GM23338 (cell line): Measurements from ENCODE around the gene RNLS. TPM values are rescaled to one million over a fixed set of nuclear protein-coding genes. Genes with fewer than 3 reads are reported as not detected.

Experiments
- ATAC-seq: fragments of 200-7000 bp; cut with Tn5 transposase; 3 replicates; pipeline ENCODE4 v1.9.1; 2020
- DNase-seq: peaks from one replicate; pipeline ENCODE4 v3.0.0-alpha.2; 2015; ENCODE audit warnings: low spot score
- H2AFZ ChIP-seq: fragments of 200-600 bp; sonication (generic); 2 replicates; pipeline ENCODE4 v1.8.0; 2016; ENCODE audit warnings: antibody characterized with exemption, mild to moderate bottlenecking, moderate library complexity
- H3F3A ChIP-seq: fragments of 200-600 bp; sonication (generic); replicated peaks from 2 replicates; pipeline ENCODE4 v1.8.0; 2017; ENCODE audit warnings: antibody characterized with exemption, mixed run types, low read depth
- H3K27ac ChIP-seq: fragments of 200-600 bp; sonication (generic); 2 replicates; pipeline ENCODE4 v1.6.1; 2016; ENCODE audit warnings: low read depth
- H3K27me3 ChIP-seq: fragments of 200-600 bp; sonication (generic); 2 replicates; pipeline ENCODE4 v1.8.0; 2016; ENCODE audit warnings: mild to moderate bottlenecking, mixed run types, moderate library complexity; ENCODE audit not compliant: insufficient read depth
- H3K36me3 ChIP-seq: fragments of 200-600 bp; sonication (generic); 2 replicates; pipeline ENCODE4 v1.8.0; 2016; ENCODE audit warnings: mild to moderate bottlenecking; ENCODE audit not compliant: insufficient read depth
- H3K4me1 ChIP-seq: fragments of 200-600 bp; sonication (generic); 2 replicates; pipeline ENCODE4 v1.8.0; 2016; ENCODE audit warnings: mild to moderate bottlenecking, moderate library complexity; ENCODE audit not compliant: insufficient read depth
- H3K4me2 ChIP-seq: fragments of 200-600 bp; sonication (generic); 2 replicates; pipeline ENCODE4 v1.7.1; 2017; ENCODE audit warnings: mixed run types
- H3K4me3 ChIP-seq: fragments of 200-600 bp; sonication (generic); 2 replicates; pipeline ENCODE4 v1.6.1; 2016; ENCODE audit warnings: mixed run types
- H3K79me2 ChIP-seq: fragments of 200-600 bp; sonication (generic); replicated peaks from 2 replicates; pipeline ENCODE4 v1.8.0; 2017; ENCODE audit warnings: mild to moderate bottlenecking; ENCODE audit not compliant: insufficient read depth
- H3K9me2 ChIP-seq: fragments of 200-600 bp; sonication (generic); 2 replicates; pipeline ENCODE4 v1.8.0; 2017; ENCODE audit not compliant: insufficient read depth
- H4K20me1 ChIP-seq: fragments of 200-600 bp; sonication (generic); replicated peaks from 2 replicates; pipeline ENCODE4 v1.8.0; 2017; ENCODE audit warnings: mild to moderate bottlenecking; ENCODE audit not compliant: insufficient read depth
- H3K27ac Mint-ChIP-seq: 2 replicates; pipeline ENCODE4 v1.8.0; 2020; ENCODE audit warnings: inconsistent platforms, mild to moderate bottlenecking, moderate library complexity, mixed read lengths
- H3K27me3 Mint-ChIP-seq: 3 replicates; pipeline ENCODE4 v1.8.0; 2022; ENCODE audit warnings: low read depth, mild to moderate bottlenecking, moderate library complexity, mixed read lengths, inconsistent platforms; ENCODE audit not compliant: insufficient read depth, poor library complexity
- H3K36me3 Mint-ChIP-seq: 3 replicates; pipeline ENCODE4 v1.8.0; 2021; ENCODE audit warnings: low read depth, mild to moderate bottlenecking, inconsistent platforms, moderate library complexity, mixed read lengths
- H3K4me1 Mint-ChIP-seq: 3 replicates; pipeline ENCODE4 v1.8.0; 2020; ENCODE audit warnings: mild to moderate bottlenecking, inconsistent platforms, mixed read lengths
- H3K4me3 Mint-ChIP-seq: 3 replicates; pipeline ENCODE4 v1.8.0; 2021; ENCODE audit warnings: moderate library complexity, mild to moderate bottlenecking, inconsistent platforms, mixed read lengths
- H3K9me3 Mint-ChIP-seq: 3 replicates; pipeline ENCODE4 v1.8.0; 2020; ENCODE audit warnings: moderate library complexity, mild to moderate bottlenecking, inconsistent platforms, mixed read lengths
- CREB1 ChIP-seq: fragments of 250-450 bp; sonication (Bioruptor Pico); IDR thresholded peaks from 2 replicates; pipeline ENCODE4 v1.5.0; 2020; ENCODE audit warnings: low read depth, mild to moderate bottlenecking, moderate library complexity
- NANOG ChIP-seq: IDR thresholded peaks from 2 replicates; pipeline ENCODE4 v1.6.1; 2016; ENCODE audit warnings: antibody characterized with exemption, borderline replicate concordance
- POLR2AphosphoS5 ChIP-seq: IDR thresholded peaks from 2 replicates; pipeline ENCODE4 v1.6.1; 2016; ENCODE audit warnings: antibody characterized with exemption, low read depth
- STAT1 ChIP-seq: IDR thresholded peaks from one replicate; pipeline ENCODE4 v1.6.1; 2016; ENCODE audit warnings: antibody characterized with exemption; ENCODE audit not compliant: unreplicated experiment
- ZNF114 ChIP-seq: fragments of 250-450 bp; sonication (Bioruptor Pico); IDR thresholded peaks from 2 replicates; pipeline ENCODE4 v1.5.0; 2020; ENCODE audit warnings: mild to moderate bottlenecking, moderate library complexity
- ZNF331 ChIP-seq: fragments of 250-450 bp; sonication (Bioruptor Pico); IDR thresholded peaks from 2 replicates; pipeline ENCODE4 v1.5.0; 2020; ENCODE audit warnings: low read depth, mild to moderate bottlenecking, moderate library complexity
- polyA plus RNA-seq: library from polyadenylated mRNA; unstranded; fragments of >200 nt; fragmentation: Nextera tagmentation; extraction: Ambion mirVana; gene quantifications from 2 replicates; pipeline ENCODE4 v1.2.1, GENCODE V29; 2016
- total RNA-seq: library from RNA; depleted of rRNA; stranded (reverse); fragments of >200 nt; shearing (Covaris generic); gene quantifications from 2 replicates; pipeline ENCODE4 v1.2.3, GENCODE V29; 2014
- TF ChIP-seq, protein P1 (sequence below): fragments of 250-450 bp; sonication (Bioruptor Pico); IDR thresholded peaks from 2 replicates; pipeline ENCODE4 v1.5.0; 2020; ENCODE audit warnings: mild to moderate bottlenecking, moderate library complexity
- TF ChIP-seq, protein P2 (sequence below): IDR thresholded peaks from one replicate; pipeline ENCODE4 v1.6.1; 2018; ENCODE audit warnings: antibody characterized with exemption; ENCODE audit not compliant: unreplicated experiment
- TF ChIP-seq, protein P3 (sequence below), 2 experiments: fragments of 200-600 bp in 1 of 2; sonication (generic) in 1 of 2; conservative IDR thresholded peaks; 2 replicates each; pipeline versions ENCODE4 v1.5.1 to v1.6.1; 2016 to 2017; ENCODE audit warnings: antibody characterized with exemption in 2 of 2, low read depth in 2 of 2, mild to moderate bottlenecking in 2 of 2, moderate library complexity in 1 of 2
- TF ChIP-seq, protein P4 (sequence below): IDR thresholded peaks from 2 replicates; pipeline ENCODE4 v1.6.1; 2016; ENCODE audit warnings: antibody characterized with exemption

Gene RNLS
- total and polyA plus RNA-seq, 2 experiments from 2014 or later = 8.8 to 15.2 TPM

DNA sequence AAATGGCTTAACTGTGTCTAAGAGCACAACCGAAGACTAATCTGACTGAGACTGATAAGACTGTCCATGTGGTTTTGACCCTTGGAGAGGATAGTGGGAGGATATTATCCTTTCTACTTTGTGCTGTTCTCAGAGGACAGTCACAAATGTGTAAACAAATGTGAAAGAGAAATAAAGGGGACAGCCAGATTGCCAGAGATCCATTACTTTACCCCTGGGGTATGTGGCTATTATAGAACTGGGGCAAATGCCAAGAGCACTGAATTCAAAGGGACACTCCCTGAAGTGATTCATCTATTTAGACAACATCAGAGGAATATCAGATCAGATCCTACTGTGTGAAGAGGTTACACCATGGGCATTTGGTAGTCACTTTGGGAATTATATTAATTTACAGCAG, 154.7 kb downstream of the RNLS start:
- Histone ChIP-seq H3K36me3 (no peaks in the 10 kb centered on the region), H3K4me3 (no peak overlapping the region), H2AFZ (no peak overlapping the region), H3K79me2 (no peaks in the 10 kb centered on the region), H3K4me1 (no peaks in the 10 kb centered on the region), H4K20me1 (no peaks in the 10 kb centered on the region), H3K27me3 (no peaks in the 10 kb centered on the region), H3K27ac (no peak overlapping the region), H3F3A (no peaks in the 10 kb centered on the region), H3K4me2 (no peak overlapping the region), H3K9me2 (no peaks in the 10 kb centered on the region)
- Mint-ChIP-seq H3K4me3 (no peak overlapping the region), H3K36me3 (no peaks in the 10 kb centered on the region), H3K4me1 (no peaks in the 10 kb centered on the region), H3K27me3 (no peaks in the 10 kb centered on the region), H3K27ac (no peak overlapping the region), H3K9me3 (no peaks in the 10 kb centered on the region)
- no peak for TF ChIP-seq ZNF331
- TF ChIP-seq ZNF114 (CRISPR knock-in tag) = no peak
- TF ChIP-seq, protein P1, sequence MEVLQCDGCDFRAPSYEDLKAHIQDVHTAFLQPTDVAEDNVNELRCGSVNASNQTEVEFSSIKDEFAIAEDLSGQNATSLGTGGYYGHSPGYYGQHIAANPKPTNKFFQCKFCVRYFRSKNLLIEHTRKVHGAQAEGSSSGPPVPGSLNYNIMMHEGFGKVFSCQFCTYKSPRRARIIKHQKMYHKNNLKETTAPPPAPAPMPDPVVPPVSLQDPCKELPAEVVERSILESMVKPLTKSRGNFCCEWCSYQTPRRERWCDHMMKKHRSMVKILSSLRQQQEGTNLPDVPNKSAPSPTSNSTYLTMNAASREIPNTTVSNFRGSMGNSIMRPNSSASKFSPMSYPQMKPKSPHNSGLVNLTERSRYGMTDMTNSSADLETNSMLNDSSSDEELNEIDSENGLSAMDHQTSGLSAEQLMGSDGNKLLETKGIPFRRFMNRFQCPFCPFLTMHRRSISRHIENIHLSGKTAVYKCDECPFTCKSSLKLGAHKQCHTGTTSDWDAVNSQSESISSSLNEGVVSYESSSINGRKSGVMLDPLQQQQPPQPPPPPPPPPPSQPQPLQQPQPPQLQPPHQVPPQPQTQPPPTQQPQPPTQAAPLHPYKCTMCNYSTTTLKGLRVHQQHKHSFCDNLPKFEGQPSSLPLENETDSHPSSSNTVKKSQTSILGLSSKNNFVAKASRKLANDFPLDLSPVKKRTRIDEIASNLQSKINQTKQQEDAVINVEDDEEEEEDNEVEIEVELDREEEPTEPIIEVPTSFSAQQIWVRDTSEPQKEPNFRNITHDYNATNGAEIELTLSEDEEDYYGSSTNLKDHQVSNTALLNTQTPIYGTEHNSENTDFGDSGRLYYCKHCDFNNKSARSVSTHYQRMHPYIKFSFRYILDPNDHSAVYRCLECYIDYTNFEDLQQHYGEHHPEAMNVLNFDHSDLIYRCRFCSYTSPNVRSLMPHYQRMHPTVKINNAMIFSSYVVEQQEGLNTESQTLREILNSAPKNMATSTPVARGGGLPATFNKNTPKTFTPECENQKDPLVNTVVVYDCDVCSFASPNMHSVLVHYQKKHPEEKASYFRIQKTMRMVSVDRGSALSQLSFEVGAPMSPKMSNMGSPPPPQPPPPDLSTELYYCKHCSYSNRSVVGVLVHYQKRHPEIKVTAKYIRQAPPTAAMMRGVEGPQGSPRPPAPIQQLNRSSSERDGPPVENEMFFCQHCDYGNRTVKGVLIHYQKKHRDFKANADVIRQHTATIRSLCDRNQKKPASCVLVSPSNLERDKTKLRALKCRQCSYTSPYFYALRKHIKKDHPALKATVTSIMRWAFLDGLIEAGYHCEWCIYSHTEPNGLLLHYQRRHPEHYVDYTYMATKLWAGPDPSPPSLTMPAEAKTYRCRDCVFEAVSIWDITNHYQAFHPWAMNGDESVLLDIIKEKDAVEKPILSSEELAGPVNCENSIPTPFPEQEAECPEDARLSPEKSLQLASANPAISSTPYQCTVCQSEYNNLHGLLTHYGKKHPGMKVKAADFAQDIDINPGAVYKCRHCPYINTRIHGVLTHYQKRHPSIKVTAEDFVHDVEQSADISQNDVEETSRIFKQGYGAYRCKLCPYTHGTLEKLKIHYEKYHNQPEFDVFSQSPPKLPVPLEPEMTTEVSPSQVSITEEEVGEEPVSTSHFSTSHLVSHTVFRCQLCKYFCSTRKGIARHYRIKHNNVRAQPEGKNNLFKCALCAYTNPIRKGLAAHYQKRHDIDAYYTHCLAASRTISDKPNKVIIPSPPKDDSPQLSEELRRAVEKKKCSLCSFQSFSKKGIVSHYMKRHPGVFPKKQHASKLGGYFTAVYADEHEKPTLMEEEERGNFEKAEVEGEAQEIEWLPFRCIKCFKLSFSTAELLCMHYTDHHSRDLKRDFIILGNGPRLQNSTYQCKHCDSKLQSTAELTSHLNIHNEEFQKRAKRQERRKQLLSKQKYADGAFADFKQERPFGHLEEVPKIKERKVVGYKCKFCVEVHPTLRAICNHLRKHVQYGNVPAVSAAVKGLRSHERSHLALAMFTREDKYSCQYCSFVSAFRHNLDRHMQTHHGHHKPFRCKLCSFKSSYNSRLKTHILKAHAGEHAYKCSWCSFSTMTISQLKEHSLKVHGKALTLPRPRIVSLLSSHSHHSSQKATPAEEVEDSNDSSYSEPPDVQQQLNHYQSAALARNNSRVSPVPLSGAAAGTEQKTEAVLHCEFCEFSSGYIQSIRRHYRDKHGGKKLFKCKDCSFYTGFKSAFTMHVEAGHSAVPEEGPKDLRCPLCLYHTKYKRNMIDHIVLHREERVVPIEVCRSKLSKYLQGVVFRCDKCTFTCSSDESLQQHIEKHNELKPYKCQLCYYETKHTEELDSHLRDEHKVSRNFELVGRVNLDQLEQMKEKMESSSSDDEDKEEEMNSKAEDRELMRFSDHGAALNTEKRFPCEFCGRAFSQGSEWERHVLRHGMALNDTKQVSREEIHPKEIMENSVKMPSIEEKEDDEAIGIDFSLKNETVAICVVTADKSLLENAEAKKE (CRISPR knock-in tag) = no peak
- no peak for ATAC-seq
- no peak for DNase-seq

DNA sequence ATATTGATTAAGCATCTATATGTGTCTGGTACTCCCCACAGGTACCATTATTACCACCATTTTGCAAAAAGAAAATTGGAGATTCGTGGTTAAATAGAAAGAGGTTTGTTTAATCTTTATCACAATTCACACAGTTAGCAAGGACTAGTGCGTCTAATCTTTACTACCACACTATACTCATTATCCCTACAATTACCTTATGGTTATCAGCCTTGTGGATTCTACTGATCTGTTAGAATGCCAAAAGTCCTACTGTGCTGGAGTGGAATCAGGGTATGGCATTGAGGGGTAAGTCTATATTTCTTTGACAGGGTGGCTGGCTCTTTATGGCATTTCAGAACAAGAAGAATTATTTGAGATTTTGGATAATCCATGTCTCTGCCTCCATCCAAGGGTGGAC, 156.1 kb downstream of the RNLS start:
- Histone ChIP-seq H3K4me3 (no peak overlapping the region), H3K79me2 (no peaks in the 10 kb centered on the region), H3F3A (no peaks in the 10 kb centered on the region), H3K4me1 (no peaks in the 10 kb centered on the region), H3K27ac (no peak overlapping the region), H3K9me2 (no peaks in the 10 kb centered on the region), H2AFZ (no peak overlapping the region), H3K36me3 (no peaks in the 10 kb centered on the region), H3K4me2 (no peak overlapping the region), H3K27me3 (no peaks in the 10 kb centered on the region), H4K20me1 (no peaks in the 10 kb centered on the region)
- ATAC-seq = no peak
- H3K27me3 Mint-ChIP-seq = no peaks in the 10 kb centered on the region
- H3K36me3 Mint-ChIP-seq = no peaks in the 10 kb centered on the region
- H3K4me1 Mint-ChIP-seq = no peaks in the 10 kb centered on the region
- no peaks in the 10 kb centered on the region for H3K9me3 Mint-ChIP-seq
- H3K27ac Mint-ChIP-seq = no peak overlapping the region
- H3K4me3 Mint-ChIP-seq = no peak overlapping the region
- DNase-seq = no peak
- TF ChIP-seq, protein P2, sequence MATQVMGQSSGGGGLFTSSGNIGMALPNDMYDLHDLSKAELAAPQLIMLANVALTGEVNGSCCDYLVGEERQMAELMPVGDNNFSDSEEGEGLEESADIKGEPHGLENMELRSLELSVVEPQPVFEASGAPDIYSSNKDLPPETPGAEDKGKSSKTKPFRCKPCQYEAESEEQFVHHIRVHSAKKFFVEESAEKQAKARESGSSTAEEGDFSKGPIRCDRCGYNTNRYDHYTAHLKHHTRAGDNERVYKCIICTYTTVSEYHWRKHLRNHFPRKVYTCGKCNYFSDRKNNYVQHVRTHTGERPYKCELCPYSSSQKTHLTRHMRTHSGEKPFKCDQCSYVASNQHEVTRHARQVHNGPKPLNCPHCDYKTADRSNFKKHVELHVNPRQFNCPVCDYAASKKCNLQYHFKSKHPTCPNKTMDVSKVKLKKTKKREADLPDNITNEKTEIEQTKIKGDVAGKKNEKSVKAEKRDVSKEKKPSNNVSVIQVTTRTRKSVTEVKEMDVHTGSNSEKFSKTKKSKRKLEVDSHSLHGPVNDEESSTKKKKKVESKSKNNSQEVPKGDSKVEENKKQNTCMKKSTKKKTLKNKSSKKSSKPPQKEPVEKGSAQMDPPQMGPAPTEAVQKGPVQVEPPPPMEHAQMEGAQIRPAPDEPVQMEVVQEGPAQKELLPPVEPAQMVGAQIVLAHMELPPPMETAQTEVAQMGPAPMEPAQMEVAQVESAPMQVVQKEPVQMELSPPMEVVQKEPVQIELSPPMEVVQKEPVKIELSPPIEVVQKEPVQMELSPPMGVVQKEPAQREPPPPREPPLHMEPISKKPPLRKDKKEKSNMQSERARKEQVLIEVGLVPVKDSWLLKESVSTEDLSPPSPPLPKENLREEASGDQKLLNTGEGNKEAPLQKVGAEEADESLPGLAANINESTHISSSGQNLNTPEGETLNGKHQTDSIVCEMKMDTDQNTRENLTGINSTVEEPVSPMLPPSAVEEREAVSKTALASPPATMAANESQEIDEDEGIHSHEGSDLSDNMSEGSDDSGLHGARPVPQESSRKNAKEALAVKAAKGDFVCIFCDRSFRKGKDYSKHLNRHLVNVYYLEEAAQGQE = no peak
- TF ChIP-seq POLR2AphosphoS5 (no peak), CREB1 (CRISPR knock-in tag) (no peak), STAT1 (no peak), ZNF114 (CRISPR knock-in tag) (no peak), NANOG (no peak)
- TF ChIP-seq, protein P3, sequence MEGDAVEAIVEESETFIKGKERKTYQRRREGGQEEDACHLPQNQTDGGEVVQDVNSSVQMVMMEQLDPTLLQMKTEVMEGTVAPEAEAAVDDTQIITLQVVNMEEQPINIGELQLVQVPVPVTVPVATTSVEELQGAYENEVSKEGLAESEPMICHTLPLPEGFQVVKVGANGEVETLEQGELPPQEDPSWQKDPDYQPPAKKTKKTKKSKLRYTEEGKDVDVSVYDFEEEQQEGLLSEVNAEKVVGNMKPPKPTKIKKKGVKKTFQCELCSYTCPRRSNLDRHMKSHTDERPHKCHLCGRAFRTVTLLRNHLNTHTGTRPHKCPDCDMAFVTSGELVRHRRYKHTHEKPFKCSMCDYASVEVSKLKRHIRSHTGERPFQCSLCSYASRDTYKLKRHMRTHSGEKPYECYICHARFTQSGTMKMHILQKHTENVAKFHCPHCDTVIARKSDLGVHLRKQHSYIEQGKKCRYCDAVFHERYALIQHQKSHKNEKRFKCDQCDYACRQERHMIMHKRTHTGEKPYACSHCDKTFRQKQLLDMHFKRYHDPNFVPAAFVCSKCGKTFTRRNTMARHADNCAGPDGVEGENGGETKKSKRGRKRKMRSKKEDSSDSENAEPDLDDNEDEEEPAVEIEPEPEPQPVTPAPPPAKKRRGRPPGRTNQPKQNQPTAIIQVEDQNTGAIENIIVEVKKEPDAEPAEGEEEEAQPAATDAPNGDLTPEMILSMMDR (conservative IDR thresholded peaks at IDR 0.05; ENCODE audit: low read depth in 2 of 2) = no peak
- TF ChIP-seq, protein P4, sequence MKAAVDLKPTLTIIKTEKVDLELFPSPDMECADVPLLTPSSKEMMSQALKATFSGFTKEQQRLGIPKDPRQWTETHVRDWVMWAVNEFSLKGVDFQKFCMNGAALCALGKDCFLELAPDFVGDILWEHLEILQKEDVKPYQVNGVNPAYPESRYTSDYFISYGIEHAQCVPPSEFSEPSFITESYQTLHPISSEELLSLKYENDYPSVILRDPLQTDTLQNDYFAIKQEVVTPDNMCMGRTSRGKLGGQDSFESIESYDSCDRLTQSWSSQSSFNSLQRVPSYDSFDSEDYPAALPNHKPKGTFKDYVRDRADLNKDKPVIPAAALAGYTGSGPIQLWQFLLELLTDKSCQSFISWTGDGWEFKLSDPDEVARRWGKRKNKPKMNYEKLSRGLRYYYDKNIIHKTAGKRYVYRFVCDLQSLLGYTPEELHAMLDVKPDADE = no peak
